ENCODE measurements around the gene SLC4A7.

- TF ChIP-seq CTCF (conservative IDR thresholded peaks at IDR 0.05) (no peak), ZFX (IDR thresholded peaks at IDR 0.05) (no peak)
Measured at GRCh38 chr3:27533261-27533607, 49.0 kb upstream of the SLC4A7 start.

Measured in C4-2B (cell line).